ENCODE measurements around the gene PTPRN2. TPM values are rescaled to one million over a fixed set of nuclear protein-coding genes. Genes with fewer than 3 reads are reported as not detected.
A peak's percentile ranks its signal among the peaks of the same experiment; 100 is the strongest.
"Not testable (repeated sequence)": the region's sequence is repeated elsewhere in the genome, so short reads cannot be mapped to it uniquely, and the experiment has no call there.

Gene PTPRN2
- total RNA-seq, 3 donors from 2014 or later: 0.43 to 0.66 (median 0.63) TPM

GRCh38 chr7:158157460-158157859 is 430.2 kb downstream of the PTPRN2 start:
- Mint-ChIP-seq H3K9me3 (peaks cover 6% of the 10 kb centered on the region), H3K36me3 (ENCODE audit: insufficient read depth) (no peaks in the 10 kb centered on the region), H3K4me1 (ENCODE audit: low read depth) (no peaks in the 10 kb centered on the region), H3K27me3 (ENCODE audit: low read depth) (no peaks in the 10 kb centered on the region), H3K4me3 (no peak overlapping the region)
- no peak for DNase-seq
- no peak for ATAC-seq

DNA sequence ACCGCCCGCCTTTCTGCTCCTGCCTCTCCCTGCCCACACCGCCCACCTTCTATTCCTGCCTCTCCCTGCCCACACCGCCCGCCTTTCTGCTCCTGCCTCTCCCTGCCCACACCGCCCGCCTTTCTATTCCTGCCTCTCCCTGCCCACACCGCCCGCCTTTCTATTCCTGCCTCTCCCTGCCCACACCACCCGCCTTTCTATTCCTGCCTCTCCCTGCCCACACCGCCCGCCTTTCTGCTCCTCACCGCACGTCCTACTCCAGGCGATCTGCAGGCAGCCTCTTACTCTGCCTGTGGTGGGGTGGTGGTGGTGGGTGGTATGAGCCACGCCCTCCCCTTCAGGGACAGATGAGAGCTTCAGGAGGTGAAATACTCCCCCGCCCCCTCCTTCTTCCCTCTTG is 436.4 kb downstream of the PTPRN2 start:
- not testable (repeated sequence) for H3K36me3 Mint-ChIP-seq (ENCODE audit: insufficient read depth); H3K9me3 Mint-ChIP-seq; H3K4me3 Mint-ChIP-seq; ATAC-seq; H3K4me1 Mint-ChIP-seq (ENCODE audit: low read depth); H3K27me3 Mint-ChIP-seq (ENCODE audit: low read depth)
- peak; percentile 42 for DNase-seq

GRCh38 chr7:158150234-158150633 is 437.4 kb downstream of the PTPRN2 start:
- no peaks in the 10 kb centered on the region for H3K36me3 Mint-ChIP-seq (ENCODE audit: insufficient read depth)
- DNase-seq (no peak), ATAC-seq (no peak)
- H3K9me3 Mint-ChIP-seq: peaks cover under 1% of the 10 kb centered on the region
- H3K4me3 Mint-ChIP-seq: no peak overlapping the region
- no peaks in the 10 kb centered on the region for H3K4me1 Mint-ChIP-seq (ENCODE audit: low read depth)
- H3K27me3 Mint-ChIP-seq (ENCODE audit: low read depth): no peaks in the 10 kb centered on the region

- not testable (repeated sequence) for H3K36me3 Mint-ChIP-seq (ENCODE audit: insufficient read depth); H3K4me1 Mint-ChIP-seq (ENCODE audit: low read depth); H3K4me3 Mint-ChIP-seq; H3K27me3 Mint-ChIP-seq (ENCODE audit: low read depth); ATAC-seq; DNase-seq; H3K9me3 Mint-ChIP-seq
These were observed 440.2 kb downstream of the PTPRN2 start for GRCh38 chr7:158147431-158147830.

DNA sequence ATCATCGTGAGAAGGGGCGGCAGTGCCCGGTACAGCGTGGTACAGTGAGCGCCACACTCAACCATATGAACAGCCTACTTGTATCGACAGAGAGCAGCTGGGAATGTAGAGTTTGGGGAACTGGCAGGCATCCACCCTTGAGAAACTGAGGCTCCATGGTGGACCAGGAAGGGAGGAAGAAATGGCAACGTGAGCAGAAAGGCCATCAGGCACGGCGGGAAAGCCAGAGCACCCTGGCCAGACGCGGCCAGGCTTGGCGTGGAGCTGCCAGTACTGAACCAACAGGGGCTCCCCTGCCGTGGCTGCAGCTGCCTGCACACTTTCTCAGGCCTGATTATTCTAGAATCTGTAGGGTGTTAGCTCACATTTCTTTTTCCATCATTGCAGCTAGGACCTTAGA is 442.3 kb downstream of the PTPRN2 start:
- DNase-seq (no peak), ATAC-seq (no peak)
- no peaks in the 10 kb centered on the region for H3K9me3 Mint-ChIP-seq
- no peaks in the 10 kb centered on the region for H3K36me3 Mint-ChIP-seq (ENCODE audit: insufficient read depth)
- no peak overlapping the region for H3K4me3 Mint-ChIP-seq
- no peaks in the 10 kb centered on the region for H3K27me3 Mint-ChIP-seq (ENCODE audit: low read depth)
- no peaks in the 10 kb centered on the region for H3K4me1 Mint-ChIP-seq (ENCODE audit: low read depth)

GRCh38 chr7:158143196-158144120 is 444.2 kb downstream of the PTPRN2 start:
- Mint-ChIP-seq H3K27me3 (ENCODE audit: low read depth) (no peaks in the 10 kb centered on the region), H3K4me1 (ENCODE audit: low read depth) (no peaks in the 10 kb centered on the region), H3K9me3 (no peaks in the 10 kb centered on the region), H3K4me3 (no peak overlapping the region), H3K36me3 (ENCODE audit: insufficient read depth) (no peaks in the 10 kb centered on the region)
- no peak for ATAC-seq
- DNase-seq: no peak

- ATAC-seq (no peak), DNase-seq (no peak)
- no peaks in the 10 kb centered on the region for H3K27me3 Mint-ChIP-seq (ENCODE audit: low read depth)
- no peak overlapping the region for H3K4me3 Mint-ChIP-seq
- no peaks in the 10 kb centered on the region for H3K9me3 Mint-ChIP-seq
- no peaks in the 10 kb centered on the region for H3K4me1 Mint-ChIP-seq (ENCODE audit: low read depth)
- H3K36me3 Mint-ChIP-seq (ENCODE audit: insufficient read depth): no peaks in the 10 kb centered on the region
These were observed 445.0 kb downstream of the PTPRN2 start for GRCh38 chr7:158142657-158143056.

GRCh38 chr7:158141806-158142518 is 445.7 kb downstream of the PTPRN2 start:
- Mint-ChIP-seq H3K4me1 (ENCODE audit: low read depth) (no peaks in the 10 kb centered on the region), H3K9me3 (no peaks in the 10 kb centered on the region), H3K36me3 (ENCODE audit: insufficient read depth) (no peaks in the 10 kb centered on the region), H3K4me3 (no peak overlapping the region), H3K27me3 (ENCODE audit: low read depth) (no peaks in the 10 kb centered on the region)
- ATAC-seq (no peak), DNase-seq (no peak)

GRCh38 chr7:158141221-158141582 is 446.4 kb downstream of the PTPRN2 start:
- Mint-ChIP-seq H3K4me1 (ENCODE audit: low read depth) (no peaks in the 10 kb centered on the region), H3K4me3 (no peak overlapping the region), H3K27me3 (ENCODE audit: low read depth) (no peaks in the 10 kb centered on the region), H3K36me3 (ENCODE audit: insufficient read depth) (no peaks in the 10 kb centered on the region), H3K9me3 (no peaks in the 10 kb centered on the region)
- ATAC-seq: no peak
- no peak for DNase-seq

- Mint-ChIP-seq H3K27me3 (ENCODE audit: low read depth) (no peaks in the 10 kb centered on the region), H3K4me3 (no peak overlapping the region), H3K9me3 (no peaks in the 10 kb centered on the region), H3K4me1 (ENCODE audit: low read depth) (no peaks in the 10 kb centered on the region), H3K36me3 (ENCODE audit: insufficient read depth) (no peaks in the 10 kb centered on the region)
- DNase-seq: no peak
- no peak for ATAC-seq
These were observed 446.9 kb downstream of the PTPRN2 start for GRCh38 chr7:158140538-158141220.

GRCh38 chr7:158139499-158139898 is 448.1 kb downstream of the PTPRN2 start:
- no peak for DNase-seq
- no peaks in the 10 kb centered on the region for H3K4me1 Mint-ChIP-seq (ENCODE audit: low read depth)
- H3K9me3 Mint-ChIP-seq: no peaks in the 10 kb centered on the region
- H3K36me3 Mint-ChIP-seq (ENCODE audit: insufficient read depth): no peaks in the 10 kb centered on the region
- no peak overlapping the region for H3K4me3 Mint-ChIP-seq
- no peaks in the 10 kb centered on the region for H3K27me3 Mint-ChIP-seq (ENCODE audit: low read depth)
- no peak for ATAC-seq

DNA sequence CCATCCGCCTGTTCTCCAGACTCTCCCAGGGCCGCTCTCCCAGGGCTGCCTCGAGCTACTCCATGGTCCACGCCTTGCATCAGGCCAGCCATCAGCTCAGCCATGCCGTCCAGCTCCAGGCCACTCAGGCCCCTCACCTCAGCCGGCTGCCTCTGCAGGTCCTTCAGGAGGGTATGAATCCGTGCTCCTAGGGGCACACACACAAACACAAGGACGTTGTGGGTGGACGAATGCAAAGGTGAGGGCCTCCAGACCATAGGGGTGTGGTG is 449.4 kb downstream of the PTPRN2 start:
- Mint-ChIP-seq H3K4me3 (no peak overlapping the region), H3K27me3 (ENCODE audit: low read depth) (no peaks in the 10 kb centered on the region), H3K9me3 (no peaks in the 10 kb centered on the region), H3K4me1 (ENCODE audit: low read depth) (no peaks in the 10 kb centered on the region), H3K36me3 (ENCODE audit: insufficient read depth) (no peaks in the 10 kb centered on the region)
- ATAC-seq: no peak
- DNase-seq: no peak

DNA sequence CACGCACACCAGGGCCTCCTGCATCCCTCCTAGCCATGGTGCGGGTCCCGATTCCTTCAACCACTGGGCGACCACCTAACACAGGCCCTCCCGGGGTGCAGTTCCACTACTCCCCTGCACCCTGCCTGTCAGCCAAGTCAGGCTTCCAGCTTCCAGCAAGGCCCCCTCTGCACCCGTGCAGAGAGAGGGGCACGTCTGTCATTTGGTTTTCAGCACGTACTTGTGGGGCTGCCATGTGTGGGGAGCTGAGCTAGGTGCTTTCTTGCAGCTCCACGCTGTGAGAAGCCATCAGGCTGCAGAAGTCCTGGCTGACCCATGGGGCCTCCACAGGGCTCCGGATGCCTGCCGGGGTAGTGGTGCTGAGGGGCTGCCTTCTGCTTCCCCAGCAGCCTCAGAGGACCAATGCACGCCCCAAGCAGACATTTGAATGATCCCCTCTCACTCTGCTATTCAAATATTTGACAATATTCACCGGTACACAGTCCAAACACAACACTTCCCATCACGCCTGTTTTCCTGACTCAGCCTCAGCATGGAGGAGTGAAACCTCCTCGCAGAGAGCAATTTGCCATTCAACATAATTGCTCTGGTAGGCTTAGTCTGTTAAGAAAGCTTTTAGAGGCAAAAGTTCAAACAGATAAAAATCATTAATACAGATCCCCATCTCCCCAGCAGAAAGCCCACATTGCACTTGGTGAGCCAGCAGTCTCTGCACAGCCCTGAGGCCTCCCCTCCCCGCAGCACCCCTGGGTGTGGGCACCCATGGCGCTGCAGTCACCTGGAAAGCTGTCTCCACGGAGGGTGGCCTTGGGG is 449.9 kb downstream of the PTPRN2 start:
- DNase-seq (no peak), ATAC-seq (no peak)
- no peaks in the 10 kb centered on the region for H3K4me1 Mint-ChIP-seq (ENCODE audit: low read depth)
- H3K4me3 Mint-ChIP-seq: no peak overlapping the region
- no peaks in the 10 kb centered on the region for H3K36me3 Mint-ChIP-seq (ENCODE audit: insufficient read depth)
- no peaks in the 10 kb centered on the region for H3K27me3 Mint-ChIP-seq (ENCODE audit: low read depth)
- H3K9me3 Mint-ChIP-seq: no peaks in the 10 kb centered on the region

DNA sequence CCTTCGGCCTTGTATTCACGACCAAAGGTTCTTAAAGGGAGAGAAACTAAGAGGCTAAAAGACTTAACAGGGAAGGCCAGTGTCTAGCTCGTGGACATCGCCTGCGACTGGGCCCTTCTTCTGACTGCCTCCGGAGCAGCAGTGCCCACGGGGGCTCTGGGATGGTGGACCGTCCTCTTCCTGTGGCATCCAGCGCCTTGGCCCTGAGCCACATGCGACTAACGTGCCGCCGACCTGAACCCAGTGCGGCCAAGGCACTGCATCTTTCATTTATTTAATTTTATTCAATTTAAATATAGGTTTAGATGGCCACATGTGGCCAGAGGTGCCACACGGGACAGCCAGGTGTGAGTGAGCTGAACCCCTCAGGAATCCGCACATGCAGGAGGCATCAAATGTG is 451.7 kb downstream of the PTPRN2 start:
- H3K4me1 Mint-ChIP-seq (ENCODE audit: low read depth): no peaks in the 10 kb centered on the region
- no peaks in the 10 kb centered on the region for H3K36me3 Mint-ChIP-seq (ENCODE audit: insufficient read depth)
- no peak for DNase-seq
- H3K9me3 Mint-ChIP-seq: no peaks in the 10 kb centered on the region
- no peaks in the 10 kb centered on the region for H3K27me3 Mint-ChIP-seq (ENCODE audit: low read depth)
- H3K4me3 Mint-ChIP-seq: no peak overlapping the region
- ATAC-seq: no peak

Measured in activated T-cell treated with anti-CD3 and anti-CD28 coated beads, Interleukin-2, amount 50 U/mL, for 4 hours (primary cell).